HTERT RPE-1 (cell line): Measurements from ENCODE around the gene MSI1.
"Not testable (repeated sequence)": the region's sequence is repeated elsewhere in the genome, so short reads cannot be mapped to it uniquely, and the experiment has no call there.

Source experiments
- in situ Hi-C: fragments of 300-500 bp; cut with MboI; formaldehyde crosslinking; loops from 4 replicates; pipeline ENCODE4 v1.14.3; 2020; ENCODE audit warnings: low sequenced_read_pairs

The MSI1 gene

DNA sequence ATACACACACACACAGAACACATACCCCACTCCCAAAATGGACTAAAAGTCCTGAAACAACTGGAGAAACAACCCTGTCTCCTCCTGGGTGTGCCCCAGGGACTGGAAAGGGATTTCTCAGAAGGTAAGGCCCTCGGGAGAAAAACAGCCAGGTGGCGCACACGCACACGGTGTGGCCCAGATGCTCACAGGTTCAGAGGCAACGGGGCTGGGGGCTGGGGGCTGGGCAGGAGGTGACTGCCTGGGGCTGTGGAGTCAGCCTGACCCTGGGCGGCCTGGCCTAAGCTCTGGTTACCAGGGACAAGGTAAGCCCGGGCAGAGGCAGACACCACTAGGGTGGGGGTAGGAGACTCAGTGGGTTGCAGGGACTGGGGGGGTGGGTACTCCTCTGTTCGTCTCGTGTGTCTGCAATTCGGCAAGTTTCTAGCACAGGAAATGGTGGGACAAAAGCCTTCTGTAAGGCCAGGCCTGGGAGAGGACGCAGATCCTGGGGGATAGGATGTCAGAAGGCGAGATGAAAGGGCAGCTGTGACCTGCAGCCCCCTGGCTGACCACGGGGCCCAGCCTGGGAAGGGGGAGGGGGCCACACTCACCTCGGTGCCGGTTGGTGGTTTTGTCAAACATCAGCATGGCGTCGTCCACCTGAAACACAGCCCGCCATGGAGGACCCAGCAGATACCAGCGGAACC, 10.4 kb downstream of the MSI1 start:
- in situ Hi-C loops: no loop called here

DNA sequence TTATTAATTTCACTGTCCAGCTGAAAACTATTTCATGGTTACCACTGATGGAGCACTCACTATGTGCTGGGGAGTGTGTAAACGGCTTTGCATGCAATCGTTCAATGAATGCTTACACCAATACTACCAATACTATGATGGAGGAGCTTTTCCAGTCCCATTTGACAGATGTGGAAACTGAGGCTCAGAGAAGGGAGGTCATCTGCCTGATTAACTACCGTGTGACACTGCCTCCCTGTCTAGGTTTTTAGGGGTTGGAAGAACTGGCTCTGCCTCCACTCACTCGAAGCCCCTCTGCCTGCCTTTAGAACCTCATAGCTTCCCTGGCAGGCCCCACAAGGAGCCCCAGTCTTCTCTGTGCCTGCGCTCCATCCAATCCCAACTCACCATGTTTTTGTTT, 11.9 kb downstream of the MSI1 start:
- in situ Hi-C loops: no loop called here

- in situ Hi-C loops: no loop called here
Observed at GRCh38 chr12:120356567-120357030, 12.4 kb downstream of the MSI1 start.

GRCh38 chr12:120353556-120354317, 15.2 kb downstream of the MSI1 start:
- in situ Hi-C loops: no loop called here

DNA sequence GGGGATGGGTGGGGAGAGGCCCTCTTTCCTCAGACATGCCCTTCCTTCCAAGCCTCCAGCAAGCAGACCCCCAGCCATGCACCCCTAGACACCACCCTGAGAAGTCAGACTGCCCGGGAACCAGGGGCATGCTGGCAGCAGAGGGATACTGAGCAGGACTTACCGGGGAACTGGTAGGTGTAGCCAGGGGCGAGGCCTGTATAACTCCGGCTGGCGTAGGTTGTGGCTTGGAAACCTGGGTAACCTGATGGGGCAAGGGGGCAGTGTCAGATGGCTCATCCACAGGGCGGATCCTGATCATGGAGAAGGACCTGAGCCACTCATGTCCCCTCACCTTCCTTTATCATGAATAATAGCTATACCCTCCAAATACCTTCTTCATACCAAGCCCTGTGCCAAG, 15.8 kb downstream of the MSI1 start:
- in situ Hi-C loops: no loop called here

DNA sequence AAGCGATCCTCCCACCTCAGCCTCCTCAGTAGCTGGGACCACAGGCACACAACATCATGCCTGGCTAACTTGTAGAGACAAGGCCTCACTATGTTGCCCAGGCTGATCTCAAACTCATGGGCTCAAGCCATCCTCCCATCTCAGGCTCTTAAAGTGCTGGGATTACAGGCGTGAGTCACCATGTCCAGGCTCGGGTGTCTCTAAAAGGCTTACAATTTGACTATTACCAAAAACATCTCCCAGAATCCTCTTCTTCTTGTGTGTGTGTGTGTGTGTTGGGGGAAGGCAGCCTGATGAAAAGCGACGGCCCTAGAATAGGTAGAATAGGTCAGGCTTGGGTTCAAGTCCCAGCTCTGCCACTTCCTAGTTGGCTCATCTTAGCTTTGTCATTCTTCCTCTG, 16.8 kb downstream of the MSI1 start:
- in situ Hi-C loops: no loop called here

DNA sequence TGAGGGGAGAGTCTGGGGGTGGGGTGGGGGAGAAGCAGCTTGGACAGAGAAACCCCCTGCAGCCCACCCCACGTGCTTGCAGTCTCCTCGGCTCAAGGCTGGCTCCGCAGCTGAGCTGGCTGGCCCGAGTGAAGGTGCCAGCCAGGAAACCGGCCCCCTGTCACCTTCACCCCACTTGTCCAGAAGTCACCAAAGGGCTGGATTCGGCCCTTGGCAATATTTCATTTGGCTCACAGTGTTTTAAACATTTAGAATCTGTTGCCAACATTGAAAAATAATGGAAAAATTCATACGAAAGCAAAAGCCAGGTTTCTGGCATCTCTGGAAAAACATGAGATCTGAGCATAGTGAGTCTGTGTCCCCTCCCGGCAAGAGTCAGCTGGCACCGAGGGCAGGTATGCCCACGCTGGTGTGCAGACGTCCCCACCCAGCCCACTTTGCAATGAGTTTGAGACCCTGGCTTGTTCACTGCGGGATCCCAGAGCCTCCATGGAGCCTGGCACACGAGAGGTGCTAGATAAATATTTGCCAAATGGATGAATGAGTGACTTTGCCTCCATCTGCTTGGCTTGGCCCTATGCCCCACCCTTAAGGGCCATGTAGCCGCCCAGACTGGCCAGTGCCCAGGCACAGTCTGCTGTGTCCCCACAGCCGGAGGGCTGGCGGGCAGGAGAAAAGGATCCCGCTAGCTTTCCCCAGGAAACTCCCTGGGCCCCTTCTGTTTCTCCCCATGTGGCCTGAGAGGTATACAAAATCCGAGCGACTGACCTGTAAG, 18.2 kb downstream of the MSI1 start:
- in situ Hi-C loops: no loop called here

- in situ Hi-C loops: no loop called here
Observed at GRCh38 chr12:120347766-120348165, 21.2 kb downstream of the MSI1 start.

GRCh38 chr12:120346681-120347080, 22.3 kb downstream of the MSI1 start:
- in situ Hi-C loops: no loop called here

DNA sequence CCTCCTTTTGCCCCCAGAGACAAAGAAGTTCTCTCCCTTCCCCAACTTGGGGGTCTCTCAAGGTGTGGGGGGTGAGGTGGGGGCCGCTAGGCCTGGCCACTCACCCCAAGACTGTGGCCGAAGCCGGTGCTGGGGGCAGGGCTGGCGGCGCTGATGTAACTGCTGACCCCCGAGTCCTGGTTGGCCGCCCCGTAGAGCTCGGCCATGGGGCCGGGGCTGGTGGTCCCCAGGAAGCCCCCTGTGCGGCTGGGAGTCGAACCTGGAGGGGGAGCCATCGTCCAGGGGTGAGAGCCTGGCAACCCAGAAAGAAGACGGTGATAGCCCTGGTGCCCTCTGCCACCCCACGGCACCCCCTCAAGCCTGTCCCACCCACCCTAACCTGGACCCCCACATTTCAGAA, 22.9 kb downstream of the MSI1 start:
- in situ Hi-C loops: no loop called here

DNA sequence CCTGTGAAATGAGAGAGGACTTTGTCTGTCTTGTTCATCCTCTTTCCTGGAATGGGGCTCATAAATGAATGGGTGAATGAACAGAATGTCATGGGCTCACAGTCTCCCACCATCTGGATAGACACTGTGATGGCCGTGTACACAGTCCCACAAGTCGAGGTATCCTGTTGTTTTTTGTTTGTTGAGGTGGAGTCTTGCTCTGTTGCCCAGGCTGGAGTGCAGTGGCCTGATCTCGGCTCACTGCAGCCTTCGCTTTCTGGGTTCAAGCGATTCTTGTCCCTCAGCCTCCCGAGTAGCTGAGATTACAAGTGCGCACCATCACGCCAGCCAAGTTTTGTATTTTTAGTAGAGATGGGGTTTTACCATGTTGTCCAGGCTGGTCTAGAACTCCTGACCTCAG, 25.3 kb downstream of the MSI1 start:
- in situ Hi-C loops: no loop called here

GRCh38 chr12:120343039-120343537, 25.9 kb downstream of the MSI1 start:
- in situ Hi-C loops: no loop called here

DNA sequence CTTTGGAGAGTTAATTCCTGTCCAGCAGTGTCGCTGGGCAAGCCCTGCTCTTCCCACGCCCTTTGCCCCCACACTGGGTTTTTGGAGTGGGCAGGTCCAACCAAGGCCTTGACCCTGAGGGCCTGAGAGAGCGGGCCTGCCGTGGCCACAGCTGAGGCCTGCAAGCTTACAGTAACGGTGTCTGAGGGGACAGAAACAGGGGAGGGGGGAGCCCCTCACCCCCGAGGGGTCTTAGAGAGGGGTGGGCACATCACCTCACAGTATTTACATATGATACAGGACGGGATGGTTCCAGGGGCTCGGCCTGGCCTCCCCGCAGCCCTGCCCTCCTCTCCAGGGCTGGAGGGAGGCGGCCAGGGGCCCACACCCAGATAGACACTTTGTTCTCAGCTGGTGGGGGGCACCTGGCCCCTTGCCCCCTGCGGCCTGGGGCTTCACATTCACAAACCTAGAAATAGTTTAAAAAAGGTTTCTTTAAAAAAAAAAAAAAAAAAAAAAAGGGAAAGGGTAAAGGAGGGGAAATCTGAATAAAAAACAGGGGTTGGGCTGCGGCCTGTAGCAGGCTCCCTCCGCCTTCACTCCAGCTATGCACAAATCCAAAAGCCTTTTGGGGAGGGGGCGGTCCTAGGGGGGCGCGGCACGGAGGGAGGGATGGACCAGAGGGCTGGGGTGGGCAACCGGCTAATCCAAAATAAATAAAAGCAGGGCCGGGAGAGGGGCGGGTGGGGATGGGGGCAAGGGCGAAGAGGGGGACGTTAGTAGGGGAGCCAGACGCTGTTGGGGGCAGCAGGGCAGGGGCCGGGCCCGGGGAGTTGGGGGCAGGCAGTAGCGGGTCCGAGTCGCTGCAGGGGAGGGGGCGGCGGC, 26.6 kb downstream of the MSI1 start:
- in situ Hi-C loops: no loop called here

GRCh38 chr12:120339256-120339655, 29.7 kb downstream of the MSI1 start:
- in situ Hi-C loops: no loop called here

DNA sequence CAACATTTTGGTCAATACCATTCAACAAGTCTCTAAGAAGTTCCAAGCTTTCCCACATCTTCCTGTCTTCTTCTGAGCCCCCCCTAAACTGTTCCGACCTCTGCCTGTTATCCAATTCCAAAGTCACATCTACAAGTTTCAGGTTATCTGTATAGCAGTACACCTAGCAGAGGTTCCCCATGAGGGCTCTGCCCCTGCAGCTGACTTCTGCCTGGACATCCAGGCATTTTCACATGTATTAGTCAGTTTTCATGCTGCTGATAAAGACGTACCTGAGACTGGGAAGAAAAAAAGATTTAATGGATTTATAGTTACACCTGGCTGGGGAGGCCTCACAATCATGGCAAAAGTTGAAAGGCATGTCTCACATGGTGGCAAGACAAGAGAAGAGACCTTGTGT, 31.2 kb downstream of the MSI1 start:
- in situ Hi-C loops: no loop called here

- in situ Hi-C loops: not testable (repeated sequence)
Observed at GRCh38 chr12:120336392-120336791, 32.6 kb downstream of the MSI1 start.

DNA sequence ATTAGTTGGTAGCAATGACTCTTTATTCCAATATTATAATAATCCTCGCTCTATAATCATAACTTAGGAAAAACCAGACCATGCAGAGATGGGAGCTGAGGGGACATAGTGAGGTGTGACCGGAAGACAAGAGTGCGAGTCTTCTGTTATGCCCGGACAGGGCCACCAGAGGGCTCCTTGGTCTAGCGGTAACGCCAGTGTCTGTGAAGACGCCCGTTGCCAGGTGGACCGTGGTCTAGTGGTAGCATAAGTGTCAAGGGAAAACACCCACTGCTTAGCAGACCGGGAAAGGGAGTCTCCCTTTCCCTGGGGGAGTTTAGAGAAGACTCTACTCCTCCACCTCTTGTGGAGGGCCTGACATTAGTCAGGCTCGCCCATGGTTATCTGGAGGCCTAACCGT, 33.5 kb downstream of the MSI1 start:
- in situ Hi-C loops: not testable (repeated sequence)

DNA sequence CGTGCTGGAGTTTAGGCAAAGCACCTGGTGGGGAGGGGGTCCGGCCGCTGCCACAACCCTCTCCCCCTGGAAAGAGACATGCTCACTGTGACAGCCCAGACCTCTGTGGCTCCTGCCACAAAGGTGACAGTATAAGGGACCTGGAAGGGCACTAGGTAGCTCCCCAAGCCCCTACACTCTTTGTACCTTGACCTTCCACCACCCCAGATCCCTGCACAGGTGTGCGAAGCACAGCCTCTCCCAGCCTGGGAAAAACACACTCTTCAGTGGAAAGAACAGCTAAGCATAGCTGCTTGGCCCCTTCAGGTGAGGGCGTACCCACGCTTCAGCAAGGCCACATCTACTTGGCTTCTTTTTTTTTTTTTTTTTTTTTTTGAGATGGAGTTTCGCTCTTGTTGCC, 36.4 kb downstream of the MSI1 start:
- in situ Hi-C loops: no loop called here

DNA sequence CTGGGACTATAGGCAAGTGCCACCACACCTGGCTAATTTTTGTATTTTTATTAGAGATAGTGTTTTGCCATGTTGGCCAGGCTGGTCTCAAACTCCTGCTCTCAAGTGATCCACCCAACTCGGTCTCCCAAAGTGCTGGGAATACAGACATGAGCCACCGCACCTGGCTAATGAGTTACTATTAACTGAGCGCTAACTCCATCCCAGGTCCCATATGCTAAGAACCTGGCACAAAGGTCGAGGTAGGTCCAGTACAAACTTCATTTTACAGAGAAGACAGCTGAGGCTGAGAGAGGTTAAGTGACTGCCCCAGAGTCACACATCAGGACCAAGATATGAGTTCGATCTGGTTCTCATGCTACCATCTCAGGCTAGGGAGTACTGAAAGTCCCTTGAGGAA, 36.9 kb downstream of the MSI1 start:
- in situ Hi-C loops: no loop called here

GRCh38 chr12:120331390-120331789, 37.6 kb downstream of the MSI1 start:
- in situ Hi-C loops: no loop called here

GRCh38 chr12:120328228-120328627, 40.7 kb downstream of the MSI1 start:
- in situ Hi-C loops: no loop called here
